ENCODE measurements around the gene INF2. TPM values are rescaled to one million over a fixed set of nuclear protein-coding genes. Genes with fewer than 3 reads are reported as not detected.

Gene INF2
- total RNA-seq, 1 donor from 2014 or later, result 26.6 TPM

DNA sequence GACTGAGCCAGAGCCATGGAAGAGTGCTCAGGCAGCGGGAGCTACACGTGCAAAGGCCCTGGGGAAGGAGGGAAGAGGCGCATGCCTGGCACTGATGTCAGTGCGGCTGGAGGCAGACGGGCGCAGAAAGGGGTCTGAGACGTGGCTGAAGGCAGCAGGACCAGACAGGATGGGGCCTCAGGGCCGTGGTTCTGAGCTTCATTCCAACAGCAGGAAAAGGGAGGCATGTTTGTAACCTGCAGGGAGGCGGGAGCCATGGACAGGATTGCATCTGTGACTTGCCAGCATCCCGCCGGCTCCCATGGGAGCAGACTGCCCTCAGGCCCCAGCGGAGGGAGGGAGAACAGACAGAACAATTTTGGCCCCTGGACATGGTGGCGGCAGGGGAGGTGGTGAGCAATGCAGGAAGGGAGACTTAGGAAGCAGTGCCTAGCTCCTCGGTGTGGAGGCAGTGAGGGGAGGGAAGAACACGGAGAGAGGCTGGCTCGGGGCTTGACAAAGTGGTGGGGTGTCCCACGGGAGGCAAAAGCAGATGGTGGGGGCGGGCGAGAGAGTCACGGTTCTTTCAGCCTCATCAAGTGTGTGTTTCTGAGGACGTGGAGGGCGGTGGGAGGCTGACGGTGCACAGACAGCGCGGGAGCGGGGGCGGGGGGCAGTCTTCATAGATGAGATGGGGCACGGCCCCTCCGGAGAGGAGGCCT is 33.3 kb upstream of the INF2 start:
- no peak for FAIRE-seq
- peaks cover 3% of the 10 kb centered on the region for H3K27me3 ChIP-seq (ENCODE audit: control insufficient read depth, insufficient read depth, low read length)
- no peak for DNase-seq (ENCODE audit: low read depth)
- H3K4me3 ChIP-seq (ENCODE audit: low read depth, low read length), result no peak overlapping the region
- no peak for TF ChIP-seq CTCF (IDR thresholded peaks at IDR 0.05; ENCODE audit: insufficient read depth, low read length, severe bottlenecking)
- no peaks in the 10 kb centered on the region for H3K36me3 ChIP-seq (ENCODE audit: control insufficient read depth, insufficient read depth, low read length)

- peaks cover 3% of the 10 kb centered on the region for H3K27me3 ChIP-seq (ENCODE audit: control insufficient read depth, insufficient read depth, low read length)
- H3K4me3 ChIP-seq (ENCODE audit: low read depth, low read length), result no peak overlapping the region
- DNase-seq (ENCODE audit: low read depth) (no peak), FAIRE-seq (no peak)
- H3K36me3 ChIP-seq (ENCODE audit: control insufficient read depth, insufficient read depth, low read length), result no peaks in the 10 kb centered on the region
- TF ChIP-seq CTCF (IDR thresholded peaks at IDR 0.05; ENCODE audit: insufficient read depth, low read length, severe bottlenecking), result no peak
Measured at GRCh38 chr14:104657101-104657524, 32.3 kb upstream of the INF2 start.

GRCh38 chr14:104657563-104658324 is 31.7 kb upstream of the INF2 start:
- DNase-seq (ENCODE audit: low read depth) (no peak), FAIRE-seq (peak; percentile 72)
- no peak overlapping the region for H3K4me3 ChIP-seq (ENCODE audit: low read depth, low read length)
- no peak for TF ChIP-seq CTCF (IDR thresholded peaks at IDR 0.05; ENCODE audit: insufficient read depth, low read length, severe bottlenecking)
- no peaks in the 10 kb centered on the region for H3K36me3 ChIP-seq (ENCODE audit: control insufficient read depth, insufficient read depth, low read length)
- peaks cover 3% of the 10 kb centered on the region for H3K27me3 ChIP-seq (ENCODE audit: control insufficient read depth, insufficient read depth, low read length)

- Histone ChIP-seq H3K27me3 (ENCODE audit: control insufficient read depth, insufficient read depth, low read length) (peaks cover 3% of the 10 kb centered on the region), H3K4me3 (ENCODE audit: low read depth, low read length) (no peak overlapping the region), H3K36me3 (ENCODE audit: control insufficient read depth, insufficient read depth, low read length) (no peaks in the 10 kb centered on the region)
- FAIRE-seq (no peak), DNase-seq (ENCODE audit: low read depth) (no peak)
- no peak for TF ChIP-seq CTCF (IDR thresholded peaks at IDR 0.05; ENCODE audit: insufficient read depth, low read length, severe bottlenecking)
Measured at GRCh38 chr14:104658325-104658712, 31.1 kb upstream of the INF2 start.

- no peaks in the 10 kb centered on the region for H3K36me3 ChIP-seq (ENCODE audit: control insufficient read depth, insufficient read depth, low read length)
- DNase-seq (ENCODE audit: low read depth) (no peak), FAIRE-seq (no peak)
- no peak for TF ChIP-seq CTCF (IDR thresholded peaks at IDR 0.05; ENCODE audit: insufficient read depth, low read length, severe bottlenecking)
- no peak overlapping the region for H3K4me3 ChIP-seq (ENCODE audit: low read depth, low read length)
- peaks cover 3% of the 10 kb centered on the region for H3K27me3 ChIP-seq (ENCODE audit: control insufficient read depth, insufficient read depth, low read length)
Measured at GRCh38 chr14:104659146-104659545, 30.3 kb upstream of the INF2 start.
